K562 (cell line): ENCODE results near the gene ALCAM. TPM values are rescaled to one million over a fixed set of nuclear protein-coding genes. Genes with fewer than 3 reads are reported as not detected.

ENCODE experiments used
- ATAC-seq: fragments of 200-7000 bp; cut with Tn5 transposase; 3 replicates; pipeline ENCODE4 v1.9.1; 2020; ENCODE audit warnings: moderate library complexity
- BruUV-seq: library from RNA; stranded (reverse); fragments of 400-500 nt; replicated peaks from 2 replicates; lab custom pipeline; 2021; lab: Mats Ljungman, UMichigan
- CTCF ChIA-PET: fragments of 300-600 bp; formaldehyde crosslinking; extraction: SDS; loops from one replicate; lab custom pipeline; 2021; ENCODE audit warnings: low intra/inter-chr PET ratio; lab: Yijun Ruan, JAX
- POLR2A ChIA-PET: fragments of 300-600, 350-650 bp; sonication (Branson Sonifier 250); formaldehyde crosslinking; extraction: SDS; loops from one replicate; lab custom pipeline; 2021; ENCODE audit warnings: antibody characterized with exemption, inconsistent platforms; lab: Yijun Ruan, JAX
- DNase-seq, 4 experiments: peaks; one replicate each; pipeline versions ENCODE4 v3.0.0 to v3.0.0-alpha.2; 2011 to 2018; ENCODE audit warnings: low spot score in 3 of 4, mixed read lengths in 3 of 4; ENCODE audit errors: extremely low read depth in 1 of 4
- FAIRE-seq: peaks from 2 replicates; lab custom pipeline; 2011; peaks lifted over from hg19 to GRCh38; lab: Jason Lieb, UNC
- H2AFZ ChIP-seq: 2 replicates; pipeline ENCODE4 v1.6.0; 2011; ENCODE audit warnings: low read depth, low read length, control low read depth, inconsistent platforms
- H3K27ac ChIP-seq: fragments of 200-600 bp; 3 replicates; pipeline ENCODE4 v1.8.0; 2011; ENCODE audit warnings: low read depth, mild to moderate bottlenecking, control low read depth, inconsistent platforms, low read length, moderate library complexity, mixed read lengths; ENCODE audit errors: extremely low read depth
- H3K27me3 ChIP-seq, 2 experiments: fragments of 300-600 bp in 1 of 2; 2 replicates in 1 of 2; 3 replicates in 1 of 2; pipeline versions ENCODE4 v1.6.0 to v1.8.0; 2011; ENCODE audit warnings: inconsistent platforms in 2 of 2, low read length in 2 of 2, mild to moderate bottlenecking in 1 of 2, mixed read lengths in 1 of 2, moderate library complexity in 1 of 2; ENCODE audit not compliant: control insufficient read depth in 2 of 2, insufficient read depth in 2 of 2
- H3K36me3 ChIP-seq: fragments of 300-600 bp; 3 replicates; pipeline ENCODE4 v1.8.0; 2011; ENCODE audit warnings: mild to moderate bottlenecking, low read length, inconsistent platforms; ENCODE audit not compliant: control insufficient read depth, insufficient read depth
- H3K4me1 ChIP-seq, 2 experiments: fragments of 200-600 bp in 1 of 2; replicated peaks in 1 of 2; 2 replicates in 1 of 2; 3 replicates in 1 of 2; pipeline versions ENCODE4 v1.5.1 to v1.8.0; 2011; ENCODE audit warnings: inconsistent platforms in 2 of 2, low read length in 2 of 2, mild to moderate bottlenecking in 1 of 2, mixed read lengths in 1 of 2, moderate library complexity in 1 of 2; ENCODE audit not compliant: control insufficient read depth in 2 of 2, insufficient read depth in 2 of 2
- H3K4me2 ChIP-seq: 2 replicates; pipeline ENCODE4 v1.6.1; 2011; ENCODE audit warnings: low read length, control low read depth, inconsistent platforms, mixed read lengths; ENCODE audit not compliant: insufficient read depth
- H3K4me3 ChIP-seq: fragments of 200-600 bp; sonication (generic), shearing (Covaris generic); 2 replicates; pipeline ENCODE4 v1.5.1; 2016; ENCODE audit warnings: control low read depth, inconsistent platforms
- H3K79me2 ChIP-seq: fragments of 200-600 bp; 3 replicates; pipeline ENCODE4 v1.8.0; 2011; ENCODE audit warnings: low read length, inconsistent platforms; ENCODE audit not compliant: control insufficient read depth, insufficient read depth
- H3K9ac ChIP-seq, 2 experiments: 2 replicates each; pipeline versions ENCODE4 v1.6.0 to v1.6.1; 2011; ENCODE audit warnings: low read depth in 2 of 2, low read length in 2 of 2, control low read depth in 1 of 2, inconsistent platforms in 1 of 2, mild to moderate bottlenecking in 1 of 2, mixed read lengths in 1 of 2; ENCODE audit not compliant: insufficient read depth in 1 of 2
- H3K9me1 ChIP-seq: one replicate; pipeline ENCODE4 v1.6.0; 2011; ENCODE audit warnings: inconsistent platforms, mild to moderate bottlenecking, low read length, moderate library complexity; ENCODE audit not compliant: control insufficient read depth, insufficient read depth
- H3K9me3 ChIP-seq: replicated peaks from 2 replicates; pipeline ENCODE4 v1.5.1; 2011; ENCODE audit warnings: low read depth, low read length, inconsistent platforms; ENCODE audit not compliant: control insufficient read depth, insufficient read depth
- H4K20me1 ChIP-seq: replicated peaks from 2 replicates; pipeline ENCODE4 v1.6.1; 2011; ENCODE audit warnings: low read length, inconsistent platforms, mixed read lengths; ENCODE audit not compliant: control insufficient read depth, insufficient read depth
- CHCHD3 ChIP-seq: fragments of 250-450 bp; sonication (Bioruptor Pico); IDR thresholded peaks from 2 replicates; pipeline ENCODE4 v2.1.2; 2022; ENCODE audit warnings: mild to moderate bottlenecking
- ETS1 ChIP-seq: conservative IDR thresholded peaks from 2 replicates; pipeline ENCODE4 v1.6.1; 2011; ENCODE audit warnings: low read depth, mild to moderate bottlenecking, low read length; ENCODE audit not compliant: control insufficient read depth
- EZH2 ChIP-seq: IDR thresholded peaks from 2 replicates; pipeline ENCODE4 v1.6.1; 2012; ENCODE audit warnings: low read depth, mild to moderate bottlenecking, inconsistent platforms, low read length, borderline replicate concordance
- KLF16 ChIP-seq: IDR thresholded peaks from 2 replicates; pipeline ENCODE4 v1.6.1; 2016; ENCODE audit warnings: antibody characterized with exemption
- MEIS2 ChIP-seq: fragments of 450-650 bp; IDR thresholded peaks from 2 replicates; pipeline ENCODE4 v1.6.1; 2014; ENCODE audit warnings: mild to moderate bottlenecking; ENCODE audit not compliant: partially characterized antibody
- TFE3 ChIP-seq: fragments of 450-650 bp; formaldehyde crosslinking; IDR thresholded peaks from 2 replicates; pipeline ENCODE4 v1.4.0; 2020; ENCODE audit warnings: mild to moderate bottlenecking, mixed read lengths
- USF2 ChIP-seq: sonication (generic); formaldehyde crosslinking; IDR thresholded peaks from 2 replicates; pipeline ENCODE4 v1.5.0; 2020; ENCODE audit warnings: missing genetic modification reagents
- ZBED1 ChIP-seq: IDR thresholded peaks from 2 replicates; pipeline ENCODE4 v1.6.1; 2014
- ZBTB5 ChIP-seq: fragments of 450-650 bp; IDR thresholded peaks from 2 replicates; pipeline ENCODE4 v1.6.1; 2017; ENCODE audit warnings: antibody characterized with exemption
- ZNF511 ChIP-seq: sonication (generic); formaldehyde crosslinking; IDR thresholded peaks from 2 replicates; pipeline ENCODE4 v1.8.0; 2022; ENCODE audit warnings: mild to moderate bottlenecking, missing genetic modification reagents
- in situ Hi-C: fragments of 300-500 bp; cut with MboI; formaldehyde crosslinking; loops from 4 replicates; pipeline ENCODE4 v1.15.0; 2018; ENCODE audit warnings: inconsistent platforms, mixed read lengths
- intact Hi-C: fragments of 100-400 bp; cut with micrococcal nuclease; formaldehyde crosslinking; loops from 2 replicates; pipeline ENCODE4 v1.14.2; 2022
- polyA plus RNA-seq, 8 experiments: library from polyadenylated mRNA; depleted of rRNA in 4 of 8; stranded (reverse) in 5 of 8; unstranded in 3 of 8; fragments of >200 nt; fragmentation: Nextera tagmentation in 2 of 8; fragmentation: Illumina TruSeq in 1 of 8; extraction: Ambion mirVana in 2 of 8; extraction: Trizol in 1 of 8; gene quantifications; 2 replicates each; pipeline versions ENCODE4 v1.2.1 to v1.2.3, GENCODE V29; 2011 to 2014; ENCODE audit warnings: inconsistent platforms in 1 of 8, missing spikeins in 1 of 8
- total RNA-seq, 7 experiments: library from RNA; depleted of rRNA in 6 of 7; stranded (reverse); fragments of >200 nt in 6 of 7; fragmentation: Illumina TruSeq in 2 of 7; extraction: Trizol in 2 of 7; gene quantifications; 2 replicates each; pipeline versions ENCODE4 v1.2.1 to v1.2.3, GENCODE V29; 2011 to 2021; ENCODE audit warnings: low replicate concordance in 1 of 7

The ALCAM gene
- total and polyA plus RNA-seq, 9 of the 15 experiments (the other 6 are each of a cell fraction or from before 2014, with no cell fraction given), result 0.03 to 0.98 (median 0.14) TPM; not detected in 1

- TF ChIP-seq TFE3, result no peak
- TF ChIP-seq KLF16, result no peak
- TF ChIP-seq ZBED1, result no peak
- no peak for TF ChIP-seq CHCHD3 (CRISPR knock-in tag)
- no peak for TF ChIP-seq EZH2
- no peak for TF ChIP-seq ZBTB5
- no peak for TF ChIP-seq USF2 (CRISPR knock-in tag)
- TF ChIP-seq, all 486 proteins: peak for 0
Measured at GRCh38 chr3:105435277-105435676, 68.6 kb downstream of the ALCAM start (continued).

GRCh38 chr3:105436687-105437086 lies 70.0 kb downstream of the ALCAM start:
- TF ChIP-seq ETS1, result no peak
- no peak for TF ChIP-seq MEIS2
- TF ChIP-seq ZNF511 (CRISPR knock-in tag), result no peak
- Histone ChIP-seq H3K9me1 (no peaks in the 10 kb centered on the region), H4K20me1 (no peaks in the 10 kb centered on the region), H3K9ac (no peak overlapping the region), H3K36me3 (no peaks in the 10 kb centered on the region), H3K27ac (no peak overlapping the region), H3K4me2 (no peak overlapping the region), H3K4me3 (no peak overlapping the region), H3K27me3 (no peaks in the 10 kb centered on the region), H3K9me3 (no peaks in the 10 kb centered on the region), H3K79me2 (no peaks in the 10 kb centered on the region), H3K4me1 (no peaks in the 10 kb centered on the region), H2AFZ (no peak overlapping the region)
- BruUV-seq, result no TSS peak
- FAIRE-seq (no peak), ATAC-seq (no peak), DNase-seq (no peak)
- ChIA-PET POLR2A (no interaction called here), CTCF (no interaction called here)
- in situ Hi-C loops (no loop called here), intact Hi-C loops (no loop called here)
